Mesothelial cell of epicardium (in vitro differentiated cells): Measurements from ENCODE around the gene WDR20. TPM values are rescaled to one million over a fixed set of nuclear protein-coding genes. Genes with fewer than 3 reads are reported as not detected.
A peak's percentile ranks its signal among the peaks of the same experiment; 100 is the strongest.
"Not testable (repeated sequence)": the region's sequence is repeated elsewhere in the genome, so short reads cannot be mapped to it uniquely, and the experiment has no call there.

Experiments used
- DNase-seq, 2 experiments: peaks; one replicate each; pipeline ENCODE4 v3.0.0; 2021; ENCODE audit warnings: low spot score in 2 of 2; ENCODE audit not compliant: unreplicated experiment in 2 of 2
- H3K27ac Mint-ChIP-seq: 2 replicates; pipeline ENCODE4 v1.8.0; 2021; ENCODE audit warnings: mixed read lengths
- H3K27me3 Mint-ChIP-seq: 2 replicates; pipeline ENCODE4 v1.8.0; 2021; ENCODE audit warnings: low read depth, mixed read lengths
- H3K36me3 Mint-ChIP-seq: 2 replicates; pipeline ENCODE4 v1.8.0; 2021; ENCODE audit warnings: mixed read lengths
- H3K4me1 Mint-ChIP-seq: 2 replicates; pipeline ENCODE4 v1.8.0; 2021; ENCODE audit warnings: mixed read lengths
- H3K4me3 Mint-ChIP-seq: 2 replicates; pipeline ENCODE4 v1.8.0; 2021; ENCODE audit warnings: mild to moderate bottlenecking, moderate library complexity, mixed read lengths
- H3K9me3 Mint-ChIP-seq: 2 replicates; pipeline ENCODE4 v1.8.0; 2021; ENCODE audit warnings: mixed read lengths
- total RNA-seq: library from RNA; stranded (reverse); gene quantifications from 3 replicates; pipeline ENCODE4 v1.2.1, GENCODE V29; 2021
- TF ChIP-seq, protein P1 (sequence below): fragments of 200-600 bp; sonication (generic); IDR thresholded peaks from one replicate; pipeline ENCODE4 v1.5.0; 2021; ENCODE audit warnings: antibody characterized with exemption; ENCODE audit not compliant: unreplicated experiment

Gene WDR20
- total RNA-seq, 1 donor from 2014 or later: 39.5 TPM

DNA sequence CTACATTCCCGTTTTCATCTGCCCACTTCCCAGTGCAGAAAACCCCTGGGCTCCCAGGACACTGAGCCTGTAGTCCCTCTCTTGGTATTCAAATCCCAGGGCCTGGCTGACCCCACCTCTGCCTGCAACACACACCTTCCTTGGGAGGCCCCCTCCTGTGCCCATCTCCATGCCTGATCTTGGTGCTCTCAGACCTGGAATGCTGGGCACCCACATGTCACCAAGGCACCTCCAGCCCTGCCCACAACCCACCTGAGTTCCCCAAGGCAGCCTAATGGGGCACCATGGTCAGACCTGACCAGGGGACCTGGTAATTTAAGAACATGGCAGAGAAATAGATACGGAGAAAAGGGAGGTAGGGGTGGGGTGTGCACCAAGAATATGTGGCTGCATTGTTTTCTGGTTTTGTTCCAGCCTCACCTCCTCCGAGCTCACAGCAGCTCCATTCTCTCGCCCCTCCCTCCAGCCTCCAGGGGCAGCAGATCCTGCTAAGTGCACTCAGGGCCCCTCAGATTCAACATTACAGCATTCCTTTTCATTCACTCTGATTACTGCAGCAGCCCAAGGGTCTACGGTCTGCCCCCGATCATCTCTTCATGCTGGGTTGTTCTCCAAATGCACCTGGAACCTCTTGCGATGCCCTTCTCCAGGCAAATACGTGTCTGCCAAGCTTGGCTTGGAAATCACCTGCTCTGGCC is 43.7 kb upstream of the WDR20 start:
- Mint-ChIP-seq H3K4me3 (peak overlapping the region; percentile 37), H3K27ac (peak overlapping the region; percentile 78)

DNA sequence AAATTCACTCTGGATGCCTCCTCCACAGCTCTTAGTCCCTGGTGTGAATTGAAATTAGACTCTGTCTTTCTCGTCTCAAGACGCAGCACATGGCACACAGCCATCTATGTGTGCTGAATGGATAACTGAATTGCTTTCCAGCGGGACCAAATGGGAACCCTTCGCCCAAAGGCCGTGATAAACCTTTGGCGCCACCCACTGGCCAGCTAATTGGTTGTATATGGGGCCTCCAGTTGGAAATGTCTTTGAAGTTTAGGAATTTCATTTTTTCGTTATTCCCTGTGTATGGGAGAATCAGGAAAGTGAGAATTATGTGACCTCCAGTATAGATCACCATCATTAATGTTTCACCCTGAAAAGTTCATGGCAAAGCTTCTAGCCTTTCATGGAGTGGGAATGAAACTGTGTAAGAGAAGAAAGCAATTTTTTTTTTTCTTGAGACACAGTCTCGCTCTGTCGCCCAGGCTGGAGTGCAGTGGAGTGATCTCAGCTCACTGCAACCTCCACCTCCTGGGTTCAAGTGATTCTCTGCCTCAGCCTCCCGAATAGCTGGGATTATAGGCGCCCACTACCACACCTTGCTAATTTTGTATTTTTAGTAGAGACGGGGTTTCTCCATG is 43.0 kb upstream of the WDR20 start:
- TF ChIP-seq, protein P1, sequence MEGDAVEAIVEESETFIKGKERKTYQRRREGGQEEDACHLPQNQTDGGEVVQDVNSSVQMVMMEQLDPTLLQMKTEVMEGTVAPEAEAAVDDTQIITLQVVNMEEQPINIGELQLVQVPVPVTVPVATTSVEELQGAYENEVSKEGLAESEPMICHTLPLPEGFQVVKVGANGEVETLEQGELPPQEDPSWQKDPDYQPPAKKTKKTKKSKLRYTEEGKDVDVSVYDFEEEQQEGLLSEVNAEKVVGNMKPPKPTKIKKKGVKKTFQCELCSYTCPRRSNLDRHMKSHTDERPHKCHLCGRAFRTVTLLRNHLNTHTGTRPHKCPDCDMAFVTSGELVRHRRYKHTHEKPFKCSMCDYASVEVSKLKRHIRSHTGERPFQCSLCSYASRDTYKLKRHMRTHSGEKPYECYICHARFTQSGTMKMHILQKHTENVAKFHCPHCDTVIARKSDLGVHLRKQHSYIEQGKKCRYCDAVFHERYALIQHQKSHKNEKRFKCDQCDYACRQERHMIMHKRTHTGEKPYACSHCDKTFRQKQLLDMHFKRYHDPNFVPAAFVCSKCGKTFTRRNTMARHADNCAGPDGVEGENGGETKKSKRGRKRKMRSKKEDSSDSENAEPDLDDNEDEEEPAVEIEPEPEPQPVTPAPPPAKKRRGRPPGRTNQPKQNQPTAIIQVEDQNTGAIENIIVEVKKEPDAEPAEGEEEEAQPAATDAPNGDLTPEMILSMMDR: peak; percentile 62
- Mint-ChIP-seq H3K4me3 (peak overlapping the region; percentile 37), H3K9me3 (no peaks in the 10 kb centered on the region), H3K27me3 (no peaks in the 10 kb centered on the region), H3K4me1 (peaks cover 33% of the 10 kb centered on the region), H3K27ac (peak overlapping the region; percentile 78), H3K36me3 (peaks cover 3% of the 10 kb centered on the region)
- DNase-seq: peak; percentile 63 to 88

More for the DNA sequence above, 43.7 kb upstream of the WDR20 start:
- H3K9me3 Mint-ChIP-seq: no peaks in the 10 kb centered on the region
- H3K4me1 Mint-ChIP-seq: peaks cover 33% of the 10 kb centered on the region
- peaks cover 2% of the 10 kb centered on the region for H3K36me3 Mint-ChIP-seq
- DNase-seq: peak in 1 of 2 experiments; percentile 48
- TF ChIP-seq, protein P1: no peak
- no peaks in the 10 kb centered on the region for H3K27me3 Mint-ChIP-seq

DNA sequence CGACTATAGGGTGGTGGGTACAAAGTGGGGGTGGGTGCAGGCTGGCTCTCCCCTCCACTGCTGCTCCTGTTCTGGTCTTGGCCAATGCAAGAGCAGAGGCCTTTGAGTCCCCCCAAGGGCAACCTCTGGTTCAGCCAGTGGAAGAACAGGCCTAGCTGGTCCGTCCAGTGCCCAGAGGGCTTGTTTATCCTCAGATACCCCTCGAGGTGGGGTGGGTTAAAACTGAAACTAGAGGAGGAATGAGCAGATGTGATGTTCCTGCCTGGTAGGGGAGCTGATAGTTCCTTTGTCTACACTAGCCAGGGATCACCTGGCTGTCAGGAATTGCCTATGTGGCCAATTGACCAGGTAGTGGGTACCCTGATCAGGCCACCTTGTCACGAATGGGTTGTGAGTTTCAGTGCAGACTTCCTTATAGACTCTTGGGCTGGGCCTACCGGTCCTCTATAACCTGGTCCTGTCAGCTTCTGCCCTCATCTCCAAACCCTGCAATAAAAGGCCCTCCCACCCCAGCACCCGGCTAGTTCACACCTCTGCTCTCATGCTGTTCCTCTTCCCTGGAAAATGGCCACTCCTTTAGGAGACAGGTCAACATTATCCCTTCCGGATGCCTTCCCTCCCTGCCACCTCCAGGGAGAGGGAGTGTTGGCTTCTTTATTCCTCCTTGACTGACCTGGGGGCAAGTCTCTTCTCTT is 42.1 kb upstream of the WDR20 start:
- Mint-ChIP-seq H3K27ac (peak overlapping the region; percentile 78), H3K27me3 (no peaks in the 10 kb centered on the region), H3K4me3 (no peak overlapping the region), H3K9me3 (no peaks in the 10 kb centered on the region), H3K36me3 (peaks cover 3% of the 10 kb centered on the region), H3K4me1 (peaks cover 33% of the 10 kb centered on the region)
- DNase-seq: peak in 1 of 2 experiments; percentile 49
- TF ChIP-seq, protein P1: no peak

- no peak for DNase-seq
These were observed 36.5 kb upstream of the WDR20 start for GRCh38 chr14:102103062-102103695.

DNA sequence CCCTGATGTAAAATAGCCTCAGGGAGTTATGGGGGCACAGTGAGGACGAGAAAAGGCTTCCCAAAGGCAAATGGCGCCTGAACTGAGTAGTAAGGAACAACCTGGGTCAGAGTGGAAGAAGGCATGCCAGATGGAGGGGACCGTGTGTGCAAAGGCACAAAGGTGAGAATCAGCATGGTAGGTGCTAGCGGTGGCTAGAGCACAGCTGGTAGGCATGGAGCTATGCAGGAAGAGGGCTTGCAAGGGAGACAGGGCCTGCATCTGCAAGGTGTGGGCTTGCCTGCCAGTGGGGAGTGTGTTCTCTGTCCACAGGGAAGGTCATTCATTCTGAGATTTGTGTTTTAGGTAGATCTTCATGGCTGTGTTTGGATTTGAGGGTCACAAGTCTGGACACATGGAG is 34.3 kb upstream of the WDR20 start:
- Mint-ChIP-seq H3K27me3 (no peaks in the 10 kb centered on the region), H3K4me3 (no peak overlapping the region), H3K9me3 (peaks cover 10% of the 10 kb centered on the region), H3K36me3 (peaks cover 7% of the 10 kb centered on the region), H3K27ac (no peak overlapping the region), H3K4me1 (no peaks in the 10 kb centered on the region)
- DNase-seq: no peak
- TF ChIP-seq, protein P1: no peak

More at GRCh38 chr14:102103062-102103695, 36.5 kb upstream of the WDR20 start:
- no peaks in the 10 kb centered on the region for H3K27me3 Mint-ChIP-seq
- H3K4me3 Mint-ChIP-seq: no peak overlapping the region
- H3K9me3 Mint-ChIP-seq: no peaks in the 10 kb centered on the region
- H3K4me1 Mint-ChIP-seq: no peaks in the 10 kb centered on the region
- H3K36me3 Mint-ChIP-seq: peaks cover 3% of the 10 kb centered on the region
- TF ChIP-seq, protein P1: no peak
- no peak overlapping the region for H3K27ac Mint-ChIP-seq

DNA sequence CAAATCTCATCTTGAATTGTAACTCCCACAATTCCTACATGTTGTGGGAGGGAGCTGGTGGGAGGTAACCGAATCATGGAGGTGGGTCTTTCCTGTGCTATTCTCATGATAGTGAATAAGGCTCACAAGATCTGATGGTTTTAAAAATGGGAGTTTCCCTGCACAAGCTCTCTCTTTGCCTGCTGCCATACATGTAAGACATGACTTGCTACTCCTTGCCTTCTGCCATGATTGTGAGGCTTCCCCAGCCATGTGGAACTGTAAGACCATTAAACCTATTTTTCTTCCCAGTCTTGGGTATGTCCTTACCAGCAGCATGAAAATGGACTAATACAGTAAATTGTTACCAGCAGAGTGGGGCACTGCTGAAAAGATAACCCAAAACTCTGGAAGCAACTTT is 30.4 kb upstream of the WDR20 start:
- H3K4me1 Mint-ChIP-seq, H3K4me3 Mint-ChIP-seq: not testable (repeated sequence)

More for the DNA sequence above, 30.4 kb upstream of the WDR20 start:
- not testable (repeated sequence) for H3K27ac Mint-ChIP-seq, H3K27me3 Mint-ChIP-seq, H3K36me3 Mint-ChIP-seq, DNase-seq
- peaks cover 16% of the 10 kb centered on the region for H3K9me3 Mint-ChIP-seq
